Measurements from ENCODE around the gene STPG1. TPM values are rescaled to one million over a fixed set of nuclear protein-coding genes. Genes with fewer than 3 reads are reported as not detected.

STPG1 gene
- total and polyA plus RNA-seq, 2 donors (not counting 3 experiments of a cell fraction or from before 2014, with no cell fraction given), result 6.3 to 10.2 TPM

DNA sequence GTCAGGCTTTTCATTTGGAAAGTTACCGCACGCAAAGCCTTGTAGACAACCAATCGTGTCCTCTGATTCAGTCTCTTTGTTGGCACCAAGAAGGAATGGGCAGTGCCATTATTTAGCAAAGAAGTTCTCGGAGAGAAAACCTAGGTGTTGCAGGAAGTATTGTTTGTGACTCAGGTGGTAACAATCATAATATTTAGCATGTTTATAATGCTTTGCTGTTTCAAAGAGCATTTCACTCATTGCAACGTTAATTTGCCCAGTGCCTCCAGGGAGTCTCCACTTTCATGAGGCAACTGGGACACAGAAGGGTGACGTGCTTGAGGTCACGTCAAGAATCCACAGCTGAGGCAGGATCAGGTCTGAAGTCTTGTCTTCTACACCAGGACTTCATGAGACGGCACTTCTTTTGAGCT, 31.4 kb downstream of the STPG1 start:
- H3K4me1 ChIP-seq (ENCODE audit: control insufficient read depth, extremely low read depth, insufficient read depth, low read length), result peaks cover 12% of the 10 kb centered on the region
- no peaks in the 10 kb centered on the region for H3K9me1 ChIP-seq (replicated peaks; ENCODE audit: control insufficient read depth, extremely low read depth, insufficient read depth, low read length)
- no peaks in the 10 kb centered on the region for H4K20me1 ChIP-seq (replicated peaks; ENCODE audit: control insufficient read depth, extremely low read depth, insufficient read depth, low read length)
- intact Hi-C loops (cut with micrococcal nuclease) (no loop called here), dilution Hi-C loops (cut with MboI; ENCODE audit: extremely low pct_ligation_motif_present, low sequenced_read_pairs) (no loop called here)
- no peaks in the 10 kb centered on the region for H3K9me3 ChIP-seq (replicated peaks; ENCODE audit: control insufficient read depth, insufficient read depth, low read length)
- DNase-seq (ENCODE audit: low read depth, low spot score), result no peak
- no peak overlapping the region for H3K9ac ChIP-seq (replicated peaks; ENCODE audit: extremely low read depth, insufficient read depth, low read length)
- TF ChIP-seq JUN (IDR thresholded peaks at IDR 0.05; ENCODE audit: borderline replicate concordance, insufficient read depth, insufficient read length, low read depth) (no peak), POLR2AphosphoS5 (IDR thresholded peaks at IDR 0.05; ENCODE audit: insufficient read depth, low read depth, low read length) (no peak), MAX (IDR thresholded peaks at IDR 0.05; ENCODE audit: insufficient read depth, insufficient read length) (no peak), MYC (IDR thresholded peaks at IDR 0.05; ENCODE audit: low read depth, low read length) (no peak), EZH2 (IDR thresholded peaks at IDR 0.05; ENCODE audit: borderline replicate concordance, low read depth, low read length, severe bottlenecking) (no peak), GATA2 (IDR thresholded peaks at IDR 0.05; ENCODE audit: insufficient read depth, insufficient read length, low read depth, low read length) (no peak), FOS (IDR thresholded peaks at IDR 0.05; ENCODE audit: borderline replicate concordance, insufficient read depth, low read length) (no peak), POLR2A (IDR thresholded peaks at IDR 0.05; ENCODE audit: low read depth, low read length) (no peak)
- TF ChIP-seq, protein P1, sequence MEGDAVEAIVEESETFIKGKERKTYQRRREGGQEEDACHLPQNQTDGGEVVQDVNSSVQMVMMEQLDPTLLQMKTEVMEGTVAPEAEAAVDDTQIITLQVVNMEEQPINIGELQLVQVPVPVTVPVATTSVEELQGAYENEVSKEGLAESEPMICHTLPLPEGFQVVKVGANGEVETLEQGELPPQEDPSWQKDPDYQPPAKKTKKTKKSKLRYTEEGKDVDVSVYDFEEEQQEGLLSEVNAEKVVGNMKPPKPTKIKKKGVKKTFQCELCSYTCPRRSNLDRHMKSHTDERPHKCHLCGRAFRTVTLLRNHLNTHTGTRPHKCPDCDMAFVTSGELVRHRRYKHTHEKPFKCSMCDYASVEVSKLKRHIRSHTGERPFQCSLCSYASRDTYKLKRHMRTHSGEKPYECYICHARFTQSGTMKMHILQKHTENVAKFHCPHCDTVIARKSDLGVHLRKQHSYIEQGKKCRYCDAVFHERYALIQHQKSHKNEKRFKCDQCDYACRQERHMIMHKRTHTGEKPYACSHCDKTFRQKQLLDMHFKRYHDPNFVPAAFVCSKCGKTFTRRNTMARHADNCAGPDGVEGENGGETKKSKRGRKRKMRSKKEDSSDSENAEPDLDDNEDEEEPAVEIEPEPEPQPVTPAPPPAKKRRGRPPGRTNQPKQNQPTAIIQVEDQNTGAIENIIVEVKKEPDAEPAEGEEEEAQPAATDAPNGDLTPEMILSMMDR (IDR thresholded peaks at IDR 0.05; ENCODE audit: extremely low read depth in 1 of 2, insufficient read depth in 1 of 2, low read depth in 1 of 2, low read length in 2 of 2), result no peak
- ChIA-PET CTCF (interaction anchor here (3.6 to 8.2 kb wide), 2 partner anchors 10 to 183 kb away, joined by 26 to 132 read pairs; no protein-coding TSS in a partner anchor), POLR2A (no interaction called here)
- no TSS peak for BruUV-seq (replicated peaks)
- no peaks in the 10 kb centered on the region for H3K27me3 ChIP-seq (ENCODE audit: control insufficient read depth in 2 of 2, insufficient read depth in 2 of 2, low read length in 2 of 2)
- no peaks in the 10 kb centered on the region for H3K36me3 ChIP-seq (ENCODE audit: control insufficient read depth in 2 of 2, extremely low read depth in 1 of 2, insufficient read depth in 2 of 2, low read length in 2 of 2)
- no peak overlapping the region for H3K4me3 ChIP-seq (replicated peaks in 1 of 3; ENCODE audit: insufficient read depth in 1 of 3, low read depth in 1 of 3, low read length in 3 of 3)
- no peak overlapping the region for H3K4me2 ChIP-seq (ENCODE audit: insufficient read depth, low read length)
- no peaks in the 10 kb centered on the region for H3K79me2 ChIP-seq (ENCODE audit: control insufficient read depth, insufficient read depth, low read length)
- no peak for FAIRE-seq
- no peak overlapping the region for H2AFZ ChIP-seq (ENCODE audit: low read depth, low read length)
- H3K27ac ChIP-seq (ENCODE audit: insufficient read depth, low read depth, low read length), result no peak overlapping the region

All from endothelial cell of umbilical vein (primary cell).